HEK293 (cell line): ENCODE results near the gene LRRC59.

ENCODE experiments used
- CTCF ChIP-seq: fragments of 450-650 bp; formaldehyde crosslinking; IDR thresholded peaks from 2 replicates; pipeline ENCODE4 v1.5.1; 2016; ENCODE audit warnings: missing biosample characterization, missing genetic modification characterization
- MYNN ChIP-seq: fragments of 450-650 bp; formaldehyde crosslinking; IDR thresholded peaks from 2 replicates; pipeline ENCODE4 v1.5.1; 2016; ENCODE audit warnings: missing biosample characterization, missing genetic modification characterization, borderline replicate concordance
- YY1 ChIP-seq: fragments of 450-650 bp; formaldehyde crosslinking; IDR thresholded peaks from 2 replicates; pipeline ENCODE4 v1.5.1; 2018; ENCODE audit warnings: missing biosample characterization, missing genetic modification characterization
- ZBTB7A ChIP-seq: fragments of 450-650 bp; formaldehyde crosslinking; IDR thresholded peaks from 2 replicates; pipeline ENCODE4 v1.5.1; 2016; ENCODE audit warnings: low read depth, missing biosample characterization, missing genetic modification characterization
- ZFP3 ChIP-seq: fragments of 450-650 bp; formaldehyde crosslinking; IDR thresholded peaks from 2 replicates; pipeline ENCODE4 v1.5.1; 2016; ENCODE audit warnings: low read depth, missing biosample characterization, missing genetic modification characterization
- ZNF10 ChIP-seq: fragments of 450-650 bp; formaldehyde crosslinking; IDR thresholded peaks from 2 replicates; pipeline ENCODE4 v1.5.1; 2017; ENCODE audit warnings: missing biosample characterization, missing genetic modification characterization
- ZNF202 ChIP-seq: fragments of 450-650 bp; formaldehyde crosslinking; IDR thresholded peaks from 2 replicates; pipeline ENCODE4 v1.5.1; 2016; ENCODE audit warnings: missing biosample characterization, missing genetic modification characterization, borderline replicate concordance
- ZNF561 ChIP-seq: fragments of 450-650 bp; IDR thresholded peaks from 2 replicates; pipeline ENCODE4 v1.5.1; 2018; ENCODE audit warnings: missing biosample characterization, missing genetic modification characterization, borderline replicate concordance
- ZNF596 ChIP-seq: fragments of 450-650 bp; IDR thresholded peaks from 2 replicates; pipeline ENCODE4 v1.5.0; 2018; ENCODE audit warnings: missing biosample characterization, mild to moderate bottlenecking, missing genetic modification characterization, moderate library complexity
- TF ChIP-seq, protein P1 (sequence below): fragments of 450-650 bp; formaldehyde crosslinking; IDR thresholded peaks from 2 replicates; pipeline ENCODE4 v1.5.1; 2016; ENCODE audit warnings: missing biosample characterization, missing genetic modification characterization
- TF ChIP-seq, protein P2 (sequence below): fragments of 450-650 bp; formaldehyde crosslinking; IDR thresholded peaks from 2 replicates; pipeline ENCODE4 v1.5.1; 2017; ENCODE audit warnings: missing biosample characterization, missing genetic modification characterization
- TF ChIP-seq, protein P3 (sequence below): fragments of 450-650 bp; formaldehyde crosslinking; IDR thresholded peaks from 2 replicates; pipeline ENCODE4 v1.5.1; 2016; ENCODE audit warnings: missing biosample characterization, missing genetic modification characterization

- no peak for TF ChIP-seq CTCF (tag by site-specific recombination)
- TF ChIP-seq MYNN (tag by site-specific recombination) = no peak
- no peak for TF ChIP-seq ZNF561 (tag by site-specific recombination)
- no peak for TF ChIP-seq ZFP3 (tag by site-specific recombination)
- no peak for TF ChIP-seq ZNF596 (tag by site-specific recombination)
- no peak for TF ChIP-seq ZNF202 (tag by site-specific recombination)
- TF ChIP-seq, protein P1, sequence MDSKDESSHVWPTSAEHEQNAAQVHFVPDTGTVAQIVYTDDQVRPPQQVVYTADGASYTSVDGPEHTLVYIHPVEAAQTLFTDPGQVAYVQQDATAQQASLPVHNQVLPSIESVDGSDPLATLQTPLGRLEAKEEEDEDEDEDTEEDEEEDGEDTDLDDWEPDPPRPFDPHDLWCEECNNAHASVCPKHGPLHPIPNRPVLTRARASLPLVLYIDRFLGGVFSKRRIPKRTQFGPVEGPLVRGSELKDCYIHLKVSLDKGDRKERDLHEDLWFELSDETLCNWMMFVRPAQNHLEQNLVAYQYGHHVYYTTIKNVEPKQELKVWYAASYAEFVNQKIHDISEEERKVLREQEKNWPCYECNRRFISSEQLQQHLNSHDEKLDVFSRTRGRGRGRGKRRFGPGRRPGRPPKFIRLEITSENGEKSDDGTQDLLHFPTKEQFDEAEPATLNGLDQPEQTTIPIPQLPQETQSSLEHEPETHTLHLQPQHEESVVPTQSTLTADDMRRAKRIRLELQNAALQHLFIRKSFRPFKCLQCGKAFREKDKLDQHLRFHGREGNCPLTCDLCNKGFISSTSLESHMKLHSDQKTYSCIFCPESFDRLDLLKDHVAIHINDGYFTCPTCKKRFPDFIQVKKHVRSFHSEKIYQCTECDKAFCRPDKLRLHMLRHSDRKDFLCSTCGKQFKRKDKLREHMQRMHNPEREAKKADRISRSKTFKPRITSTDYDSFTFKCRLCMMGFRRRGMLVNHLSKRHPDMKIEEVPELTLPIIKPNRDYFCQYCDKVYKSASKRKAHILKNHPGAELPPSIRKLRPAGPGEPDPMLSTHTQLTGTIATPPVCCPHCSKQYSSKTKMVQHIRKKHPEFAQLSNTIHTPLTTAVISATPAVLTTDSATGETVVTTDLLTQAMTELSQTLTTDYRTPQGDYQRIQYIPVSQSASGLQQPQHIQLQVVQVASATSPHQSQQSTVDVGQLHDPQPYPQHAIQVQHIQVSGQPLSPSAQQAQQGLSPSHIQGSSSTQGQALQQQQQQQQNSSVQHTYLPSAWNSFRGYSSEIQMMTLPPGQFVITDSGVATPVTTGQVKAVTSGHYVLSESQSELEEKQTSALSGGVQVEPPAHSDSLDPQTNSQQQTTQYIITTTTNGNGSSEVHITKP (tag by site-specific recombination) = no peak
- TF ChIP-seq YY1 = no peak
- TF ChIP-seq, protein P2, sequence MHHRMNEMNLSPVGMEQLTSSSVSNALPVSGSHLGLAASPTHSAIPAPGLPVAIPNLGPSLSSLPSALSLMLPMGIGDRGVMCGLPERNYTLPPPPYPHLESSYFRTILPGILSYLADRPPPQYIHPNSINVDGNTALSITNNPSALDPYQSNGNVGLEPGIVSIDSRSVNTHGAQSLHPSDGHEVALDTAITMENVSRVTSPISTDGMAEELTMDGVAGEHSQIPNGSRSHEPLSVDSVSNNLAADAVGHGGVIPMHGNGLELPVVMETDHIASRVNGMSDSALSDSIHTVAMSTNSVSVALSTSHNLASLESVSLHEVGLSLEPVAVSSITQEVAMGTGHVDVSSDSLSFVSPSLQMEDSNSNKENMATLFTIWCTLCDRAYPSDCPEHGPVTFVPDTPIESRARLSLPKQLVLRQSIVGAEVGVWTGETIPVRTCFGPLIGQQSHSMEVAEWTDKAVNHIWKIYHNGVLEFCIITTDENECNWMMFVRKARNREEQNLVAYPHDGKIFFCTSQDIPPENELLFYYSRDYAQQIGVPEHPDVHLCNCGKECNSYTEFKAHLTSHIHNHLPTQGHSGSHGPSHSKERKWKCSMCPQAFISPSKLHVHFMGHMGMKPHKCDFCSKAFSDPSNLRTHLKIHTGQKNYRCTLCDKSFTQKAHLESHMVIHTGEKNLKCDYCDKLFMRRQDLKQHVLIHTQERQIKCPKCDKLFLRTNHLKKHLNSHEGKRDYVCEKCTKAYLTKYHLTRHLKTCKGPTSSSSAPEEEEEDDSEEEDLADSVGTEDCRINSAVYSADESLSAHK (tag by site-specific recombination) = no peak
- no peak for TF ChIP-seq ZBTB7A (tag by site-specific recombination)
- TF ChIP-seq ZNF10 (tag by site-specific recombination) = no peak
- TF ChIP-seq, protein P3, sequence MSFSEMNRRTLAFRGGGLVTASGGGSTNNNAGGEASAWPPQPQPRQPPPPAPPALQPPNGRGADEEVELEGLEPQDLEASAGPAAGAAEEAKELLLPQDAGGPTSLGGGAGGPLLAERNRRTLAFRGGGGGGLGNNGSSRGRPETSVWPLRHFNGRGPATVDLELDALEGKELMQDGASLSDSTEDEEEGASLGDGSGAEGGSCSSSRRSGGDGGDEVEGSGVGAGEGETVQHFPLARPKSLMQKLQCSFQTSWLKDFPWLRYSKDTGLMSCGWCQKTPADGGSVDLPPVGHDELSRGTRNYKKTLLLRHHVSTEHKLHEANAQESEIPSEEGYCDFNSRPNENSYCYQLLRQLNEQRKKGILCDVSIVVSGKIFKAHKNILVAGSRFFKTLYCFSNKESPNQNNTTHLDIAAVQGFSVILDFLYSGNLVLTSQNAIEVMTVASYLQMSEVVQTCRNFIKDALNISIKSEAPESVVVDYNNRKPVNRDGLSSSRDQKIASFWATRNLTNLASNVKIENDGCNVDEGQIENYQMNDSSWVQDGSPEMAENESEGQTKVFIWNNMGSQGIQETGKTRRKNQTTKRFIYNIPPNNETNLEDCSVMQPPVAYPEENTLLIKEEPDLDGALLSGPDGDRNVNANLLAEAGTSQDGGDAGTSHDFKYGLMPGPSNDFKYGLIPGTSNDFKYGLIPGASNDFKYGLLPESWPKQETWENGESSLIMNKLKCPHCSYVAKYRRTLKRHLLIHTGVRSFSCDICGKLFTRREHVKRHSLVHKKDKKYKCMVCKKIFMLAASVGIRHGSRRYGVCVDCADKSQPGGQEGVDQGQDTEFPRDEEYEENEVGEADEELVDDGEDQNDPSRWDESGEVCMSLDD (tag by site-specific recombination) = no peak
These were observed 59.4 kb downstream of the LRRC59 start for GRCh38 chr17:50337956-50338355.
